Measurements from ENCODE around the gene FNDC3B.

FNDC3B gene

GRCh38 chr3:172087602-172088580, 48.5 kb downstream of the FNDC3B start:
- no peak overlapping the region for H2AFZ ChIP-seq (ENCODE audit: low read depth, low read length, severe bottlenecking)
- TF ChIP-seq CTCF (IDR thresholded peaks at IDR 0.05; ENCODE audit: insufficient read depth, low read length, poor library complexity, severe bottlenecking), result no peak
- TF ChIP-seq EZH2phosphoT487 (conservative IDR thresholded peaks at IDR 0.05; ENCODE audit: low read length), result no peak
- no peak overlapping the region for H3K27ac ChIP-seq (ENCODE audit: low read depth, low read length)
- H4K20me1 ChIP-seq (ENCODE audit: low read depth, low read length), result no peaks in the 10 kb centered on the region
- no peaks in the 10 kb centered on the region for H3K79me2 ChIP-seq (ENCODE audit: insufficient read depth, low read length)
- H3K9me3 ChIP-seq (ENCODE audit: insufficient read depth, low read length), result no peaks in the 10 kb centered on the region
- no peak overlapping the region for H3K4me2 ChIP-seq (ENCODE audit: low read depth, low read length, poor library complexity, severe bottlenecking)
- no peaks in the 10 kb centered on the region for H3F3A ChIP-seq (ENCODE audit: insufficient read depth)
- H3K36me3 ChIP-seq (ENCODE audit: low read length), result no peaks in the 10 kb centered on the region
- H3K4me3 ChIP-seq (ENCODE audit: insufficient read depth, low read length, poor library complexity, severe bottlenecking), result no peak overlapping the region
- H3K9ac ChIP-seq (ENCODE audit: low read length), result no peak overlapping the region
- no peaks in the 10 kb centered on the region for H3K9me2 ChIP-seq (replicated peaks; ENCODE audit: insufficient read depth, low read length)
- no peaks in the 10 kb centered on the region for H3K27me3 ChIP-seq (ENCODE audit: low read length)

GRCh38 chr3:172089250-172089649, 49.9 kb downstream of the FNDC3B start:
- Histone ChIP-seq H3K79me2 (ENCODE audit: insufficient read depth, low read length) (no peaks in the 10 kb centered on the region), H3K36me3 (ENCODE audit: low read length) (no peaks in the 10 kb centered on the region), H3K4me3 (ENCODE audit: insufficient read depth, low read length, poor library complexity, severe bottlenecking) (no peak overlapping the region), H3K9ac (ENCODE audit: low read length) (no peak overlapping the region), H3K27ac (ENCODE audit: low read depth, low read length) (no peak overlapping the region), H3K4me2 (ENCODE audit: low read depth, low read length, poor library complexity, severe bottlenecking) (no peak overlapping the region), H4K20me1 (ENCODE audit: low read depth, low read length) (no peaks in the 10 kb centered on the region), H3K9me3 (ENCODE audit: insufficient read depth, low read length) (no peaks in the 10 kb centered on the region), H3K27me3 (ENCODE audit: low read length) (no peaks in the 10 kb centered on the region), H2AFZ (ENCODE audit: low read depth, low read length, severe bottlenecking) (no peak overlapping the region), H3F3A (ENCODE audit: insufficient read depth) (no peaks in the 10 kb centered on the region), H3K9me2 (replicated peaks; ENCODE audit: insufficient read depth, low read length) (no peaks in the 10 kb centered on the region)
- TF ChIP-seq CTCF (IDR thresholded peaks at IDR 0.05; ENCODE audit: insufficient read depth, low read length, poor library complexity, severe bottlenecking) (no peak), EZH2phosphoT487 (conservative IDR thresholded peaks at IDR 0.05; ENCODE audit: low read length) (no peak)

- Histone ChIP-seq H3K79me2 (ENCODE audit: insufficient read depth, low read length) (no peaks in the 10 kb centered on the region), H2AFZ (ENCODE audit: low read depth, low read length, severe bottlenecking) (no peak overlapping the region), H3K27me3 (ENCODE audit: low read length) (no peaks in the 10 kb centered on the region), H3K9me2 (replicated peaks; ENCODE audit: insufficient read depth, low read length) (no peaks in the 10 kb centered on the region), H3K4me3 (ENCODE audit: insufficient read depth, low read length, poor library complexity, severe bottlenecking) (no peak overlapping the region), H3K9ac (ENCODE audit: low read length) (no peak overlapping the region), H3K27ac (ENCODE audit: low read depth, low read length) (no peak overlapping the region), H4K20me1 (ENCODE audit: low read depth, low read length) (no peaks in the 10 kb centered on the region), H3F3A (ENCODE audit: insufficient read depth) (no peaks in the 10 kb centered on the region), H3K4me2 (ENCODE audit: low read depth, low read length, poor library complexity, severe bottlenecking) (no peak overlapping the region), H3K9me3 (ENCODE audit: insufficient read depth, low read length) (no peaks in the 10 kb centered on the region), H3K36me3 (ENCODE audit: low read length) (no peaks in the 10 kb centered on the region)
- no peak for TF ChIP-seq CTCF (IDR thresholded peaks at IDR 0.05; ENCODE audit: insufficient read depth, low read length, poor library complexity, severe bottlenecking)
- no peak for TF ChIP-seq EZH2phosphoT487 (conservative IDR thresholded peaks at IDR 0.05; ENCODE audit: low read length)
Observed at GRCh38 chr3:172090035-172090434, 50.7 kb downstream of the FNDC3B start.

All from SU-DHL-6 (cell line).